Hypothalamus (tissue), 51 donors: Measurements from ENCODE around the gene IER5.
A peak's percentile ranks its signal among the peaks of the same experiment; 100 is the strongest.
"Not testable (repeated sequence)": the region's sequence is repeated elsewhere in the genome, so short reads cannot be mapped to it uniquely, and the experiment has no call there.

Experiments used
- DNase-seq, 51 donors: peaks; one replicate each; lab custom pipeline; 2025; lab: John Stamatoyannopoulos, UW

Gene IER5

GRCh38 chr1:181111559-181111958, 23.1 kb downstream of the IER5 start:
- DNase-seq, result no peak

GRCh38 chr1:181112071-181112929, 23.8 kb downstream of the IER5 start:
- DNase-seq, result peak in 1 of 51 donors; percentile 12

- no peak for DNase-seq
These were observed 24.6 kb downstream of the IER5 start for GRCh38 chr1:181113059-181113641.

- DNase-seq, result no peak
These were observed 26.3 kb downstream of the IER5 start for GRCh38 chr1:181114574-181115367.

- DNase-seq, result no peak
These were observed 26.8 kb downstream of the IER5 start for GRCh38 chr1:181115368-181115684.

- not testable (repeated sequence) for DNase-seq
These were observed 27.5 kb downstream of the IER5 start for GRCh38 chr1:181115971-181116370.

- DNase-seq, result no peak
These were observed 28.4 kb downstream of the IER5 start for GRCh38 chr1:181116819-181117390.

- DNase-seq, result peak in 2 of 51 donors; percentile 33 to 34
These were observed 29.3 kb downstream of the IER5 start for GRCh38 chr1:181117648-181118449.

GRCh38 chr1:181119093-181119989, 30.8 kb downstream of the IER5 start:
- DNase-seq, result peak in 1 of 51 donors; percentile 28

GRCh38 chr1:181120924-181121323, 32.4 kb downstream of the IER5 start:
- no peak for DNase-seq

GRCh38 chr1:181121498-181121897, 33.0 kb downstream of the IER5 start:
- DNase-seq, result no peak

- DNase-seq, result no peak
These were observed 33.7 kb downstream of the IER5 start for GRCh38 chr1:181122222-181122621.

- no peak for DNase-seq
These were observed 34.7 kb downstream of the IER5 start for GRCh38 chr1:181123173-181123572.

GRCh38 chr1:181124291-181124751, 35.8 kb downstream of the IER5 start:
- no peak for DNase-seq

- no peak for DNase-seq
These were observed 37.8 kb downstream of the IER5 start for GRCh38 chr1:181126289-181126688.

- DNase-seq, result no peak
These were observed 38.5 kb downstream of the IER5 start for GRCh38 chr1:181126871-181127587.

- DNase-seq, result no peak
These were observed 39.5 kb downstream of the IER5 start for GRCh38 chr1:181127898-181128453.
